ENCODE results near the gene SIRPB2. TPM values are rescaled to one million over a fixed set of nuclear protein-coding genes. Genes with fewer than 3 reads are reported as not detected.

Gene SIRPB2
- total and polyA plus RNA-seq, 2 of the 8 experiments (the other 6 are each of a cell fraction or from before 2014, with no cell fraction given) = 0.28 TPM; not detected in 1

- Histone ChIP-seq H2BK12ac (ENCODE audit: low read depth, low read length) (no peak overlapping the region), H3K27me3 (replicated peaks in 1 of 4; ENCODE audit: control insufficient read depth in 3 of 4, extremely low read depth in 1 of 4, insufficient read depth in 3 of 4, low read length in 3 of 4) (no peaks in the 10 kb centered on the region), H3K18ac (ENCODE audit: extremely low read depth, low read length) (no peak overlapping the region), H2AK5ac (ENCODE audit: low read depth, low read length) (no peak overlapping the region), H3K9me3 (ENCODE audit: insufficient read depth in 2 of 2, low read depth in 1 of 2, low read length in 1 of 2) (no peaks in the 10 kb centered on the region), H2BK20ac (ENCODE audit: low read length) (no peak overlapping the region), H3K79me2 (ENCODE audit: control insufficient read depth in 1 of 2, insufficient read depth in 2 of 2, low read length in 2 of 2) (no peaks in the 10 kb centered on the region), H3K4me3 (ENCODE audit: extremely low read depth in 1 of 4, insufficient read depth in 2 of 4, low read depth in 3 of 4, low read length in 4 of 4) (no peak overlapping the region), H3K23me2 (ENCODE audit: low read depth, low read length) (no peaks in the 10 kb centered on the region), H2AFZ (ENCODE audit: low read length) (no peak overlapping the region), H2BK120ac (replicated peaks; ENCODE audit: low read depth, low read length) (no peak overlapping the region), H3K23ac (ENCODE audit: insufficient read length) (no peak overlapping the region), H3K9ac (replicated peaks in 1 of 4; ENCODE audit: extremely low read depth in 1 of 4, low read depth in 3 of 4, low read length in 3 of 4) (no peak overlapping the region), H3K79me1 (ENCODE audit: low read depth, low read length) (no peaks in the 10 kb centered on the region), H3K27ac (ENCODE audit: low read depth, low read length) (no peak overlapping the region), H3K4me2 (ENCODE audit: insufficient read depth in 1 of 2, low read depth in 2 of 2, low read length in 2 of 2) (no peak overlapping the region), H3K4ac (replicated peaks; ENCODE audit: insufficient read length, low read depth, low read length) (no peak overlapping the region), H2BK15ac (ENCODE audit: low read length) (no peak overlapping the region), H4K20me1 (replicated peaks in 1 of 2; ENCODE audit: control insufficient read depth in 1 of 2, insufficient read depth in 2 of 2, low read length in 2 of 2) (no peaks in the 10 kb centered on the region), H3K36me3 (ENCODE audit: control insufficient read depth in 2 of 4, insufficient read depth in 4 of 4, low read length in 3 of 4) (no peaks in the 10 kb centered on the region), H2BK5ac (ENCODE audit: low read depth, low read length) (no peak overlapping the region), H3K14ac (ENCODE audit: insufficient read length) (no peak overlapping the region), H4K91ac (replicated peaks; ENCODE audit: insufficient read length, low read length) (no peak overlapping the region), H4K8ac (ENCODE audit: extremely low read depth, insufficient read depth, low read length) (no peak overlapping the region), H3K56ac (replicated peaks; ENCODE audit: insufficient read length, low read depth, low read length) (no peak overlapping the region), H3K4me1 (replicated peaks in 1 of 4; ENCODE audit: control insufficient read depth in 3 of 4, insufficient read depth in 4 of 4, low read length in 3 of 4) (no peaks in the 10 kb centered on the region; a peak in 1 of 7 replicates), H4K5ac (ENCODE audit: insufficient read length, low read depth, low read length) (no peak overlapping the region)
- no peak for FAIRE-seq
- CTCF ChIA-PET (ENCODE audit: partially characterized antibody) = interaction anchor here (1.2 to 2.3 kb wide), 2 partner anchors 19 to 237 kb away, joined by 3 to 6 read pairs; no protein-coding TSS in a partner anchor
- POLR2A ChIA-PET (ENCODE audit: partially characterized antibody) = no interaction called here
- DNase-seq (ENCODE audit: low read depth in 1 of 2, low spot score in 2 of 2) = no peak
- TF ChIP-seq SIN3A (conservative IDR thresholded peaks at IDR 0.05 in 1 of 2, IDR thresholded peaks at IDR 0.05 in 1 of 2; ENCODE audit: low read depth in 1 of 2, low read length in 2 of 2) = no peak
- no peak for TF ChIP-seq TAF1 (IDR thresholded peaks at IDR 0.05; ENCODE audit: low read depth, low read length)
- no peak for TF ChIP-seq POU5F1 (IDR thresholded peaks at IDR 0.05; ENCODE audit: low read depth, low read length)
- TF ChIP-seq CTCF (IDR thresholded peaks at IDR 0.05; ENCODE audit: control extremely low read depth in 1 of 3, insufficient read depth in 1 of 3, low read depth in 1 of 3, low read length in 3 of 3) = no peak
- no peak for TF ChIP-seq EZH2 (IDR thresholded peaks at IDR 0.05; ENCODE audit: low read depth, low read length, severe bottlenecking)
- TF ChIP-seq TCF12 (IDR thresholded peaks at IDR 0.05; ENCODE audit: low read depth, low read length) = no peak
- no peak for TF ChIP-seq RXRA (IDR thresholded peaks at IDR 0.05; ENCODE audit: insufficient read depth, low read depth, low read length)
- TF ChIP-seq RAD21 (IDR thresholded peaks at IDR 0.05 in 1 of 2, conservative IDR thresholded peaks at IDR 0.05 in 1 of 2; ENCODE audit: low read depth in 2 of 2, low read length in 2 of 2) = no peak
- no peak for TF ChIP-seq CHD2 (IDR thresholded peaks at IDR 0.05; ENCODE audit: low read length)
- no peak for TF ChIP-seq SP2 (IDR thresholded peaks at IDR 0.05; ENCODE audit: low read length)
- no peak for TF ChIP-seq RBBP5 (IDR thresholded peaks at IDR 0.05; ENCODE audit: borderline replicate concordance, low read depth, low read length)
- no peak for TF ChIP-seq CEBPB (IDR thresholded peaks at IDR 0.05; ENCODE audit: low read depth, low read length)
Measured at GRCh38 chr20:1527923-1528322, 36.7 kb upstream of the SIRPB2 start.

Measured in H1 (cell line).